DOHH2 (cell line): ENCODE data around the gene DNAH11.

Source experiments
- CTCF ChIP-seq: fragments of 200-600 bp; sonication (generic); IDR thresholded peaks from one replicate; pipeline ENCODE4 v1.5.1; 2014; ENCODE audit warnings: antibody characterized with exemption, mild to moderate bottlenecking, low read depth, low read length; ENCODE audit not compliant: poor library complexity, severe bottlenecking
- EZH2phosphoT487 ChIP-seq: fragments of 200-600 bp; sonication (generic); IDR thresholded peaks from 2 replicates; pipeline ENCODE4 v1.6.1; 2017; ENCODE audit warnings: borderline replicate concordance, mild to moderate bottlenecking, antibody characterized with exemption, low read length, moderate library complexity, mixed read lengths

- no peak for TF ChIP-seq CTCF
- no peak for TF ChIP-seq EZH2phosphoT487
Observed at GRCh38 chr7:21587139-21587784, 44.4 kb downstream of the DNAH11 start.
